HUES64 (cell line): ENCODE data around the gene EPS8L2.
"Not testable (repeated sequence)": the region's sequence is repeated elsewhere in the genome, so short reads cannot be mapped to it uniquely, and the experiment has no call there.

Experiments used
- H3K27ac ChIP-seq: 2 replicates; pipeline ENCODE4 v1.7.0; 2013; ENCODE audit warnings: low read depth, low read length, inconsistent platforms
- H3K27me3 ChIP-seq: 2 replicates; pipeline ENCODE4 v1.6.1; 2013; ENCODE audit warnings: mild to moderate bottlenecking, low read length; ENCODE audit not compliant: insufficient read depth
- H3K36me3 ChIP-seq: 2 replicates; pipeline ENCODE4 v1.6.1; 2013; ENCODE audit warnings: mild to moderate bottlenecking, low read length; ENCODE audit not compliant: insufficient read depth
- H3K4me1 ChIP-seq: 2 replicates; pipeline ENCODE4 v1.6.1; 2013; ENCODE audit warnings: mild to moderate bottlenecking, low read length, moderate library complexity; ENCODE audit not compliant: insufficient read depth
- H3K4me3 ChIP-seq: 2 replicates; pipeline ENCODE4 v1.5.1; 2013; ENCODE audit warnings: mild to moderate bottlenecking, low read length, moderate library complexity
- H3K9ac ChIP-seq: 2 replicates; pipeline ENCODE4 v1.6.1; 2013; ENCODE audit warnings: mild to moderate bottlenecking, low read depth, low read length
- H3K9me3 ChIP-seq: 2 replicates; pipeline ENCODE4 v1.6.1; 2013; ENCODE audit warnings: low read depth, low read length; ENCODE audit not compliant: insufficient read depth
- WGBS: fragments of 150-250, 120-280 bp; methylation state at CpG from one replicate; pipeline ENCODE4 v1.1.7; 2013; ENCODE audit warnings: missing lambda C conversion rate; 5-methylcytosine and 5-hydroxymethylcytosine counted together

Gene EPS8L2

DNA sequence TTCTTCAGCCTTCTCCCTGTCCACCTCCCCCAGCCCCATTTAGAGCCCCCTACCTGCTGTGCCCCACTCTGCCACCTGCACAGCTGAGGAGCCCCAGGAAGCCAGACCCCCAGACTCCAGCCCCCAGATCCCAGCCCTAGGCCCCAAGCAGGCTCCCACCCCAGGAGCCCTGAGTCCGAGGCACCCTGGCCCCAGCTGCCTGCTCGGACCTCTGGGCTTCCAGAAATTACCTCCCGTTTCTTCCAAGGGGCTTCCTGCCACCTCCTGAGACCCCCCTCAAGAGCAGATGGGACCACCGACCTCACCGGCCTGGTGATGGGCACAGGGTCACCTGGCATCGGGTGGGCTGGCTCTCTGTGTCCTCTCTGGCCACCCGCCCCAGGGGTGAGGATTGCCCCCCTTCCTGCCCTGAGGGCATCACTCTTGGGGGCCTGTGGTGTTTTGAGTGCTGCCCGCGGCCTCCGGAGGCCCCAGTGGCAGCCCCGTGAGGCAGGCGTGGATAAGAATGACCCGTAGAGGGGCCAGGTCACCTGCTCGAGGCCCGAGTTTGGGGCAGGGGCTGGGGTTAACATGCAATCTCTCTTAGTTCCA is 23.0 kb downstream of the EPS8L2 start:
- H3K4me3 ChIP-seq: no peak overlapping the region
- no peak overlapping the region for H3K27ac ChIP-seq
- no peak overlapping the region for H3K9ac ChIP-seq
- no peaks in the 10 kb centered on the region for H3K36me3 ChIP-seq
- H3K27me3 ChIP-seq: peaks cover 21% of the 10 kb centered on the region
- WGBS: 94% methylated on average over 15 of the region's 15 CpGs
- no peaks in the 10 kb centered on the region for H3K4me1 ChIP-seq
- no peaks in the 10 kb centered on the region for H3K9me3 ChIP-seq

DNA sequence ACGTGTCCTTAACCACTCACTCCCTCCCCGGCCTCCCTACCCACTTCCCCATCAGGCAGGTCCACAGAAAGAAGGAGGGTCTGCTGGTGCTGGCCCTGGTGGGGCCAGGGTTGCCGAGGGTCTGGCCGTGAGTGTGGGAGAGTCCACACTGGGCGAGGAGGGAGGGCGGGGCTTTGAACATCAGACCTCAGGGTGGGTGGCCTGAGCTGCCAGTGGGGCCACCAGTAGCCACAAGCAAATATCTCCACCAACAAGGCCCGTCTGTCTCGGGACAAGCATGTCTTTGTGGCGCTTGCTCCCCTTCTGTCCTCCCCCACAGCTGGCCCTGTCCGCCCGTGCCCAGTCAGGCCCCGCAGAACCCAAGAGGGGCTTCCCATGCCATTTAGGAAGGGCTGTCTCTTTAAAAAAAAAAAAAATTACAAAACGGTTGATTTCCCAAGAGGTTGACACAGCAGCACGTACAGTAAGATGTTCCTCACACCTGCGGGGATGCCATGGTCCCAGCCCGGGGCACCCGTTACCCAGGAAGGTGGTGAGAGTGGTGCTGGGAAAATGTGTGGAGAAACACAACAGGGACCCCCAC is 23.6 kb downstream of the EPS8L2 start:
- H3K9me3 ChIP-seq: no peaks in the 10 kb centered on the region
- H3K27me3 ChIP-seq: peaks cover 21% of the 10 kb centered on the region
- H3K36me3 ChIP-seq: no peaks in the 10 kb centered on the region
- 91% methylated on average over 17 of the region's 17 CpGs for WGBS
- no peak overlapping the region for H3K27ac ChIP-seq
- no peak overlapping the region for H3K4me3 ChIP-seq
- H3K4me1 ChIP-seq: no peaks in the 10 kb centered on the region
- no peak overlapping the region for H3K9ac ChIP-seq

DNA sequence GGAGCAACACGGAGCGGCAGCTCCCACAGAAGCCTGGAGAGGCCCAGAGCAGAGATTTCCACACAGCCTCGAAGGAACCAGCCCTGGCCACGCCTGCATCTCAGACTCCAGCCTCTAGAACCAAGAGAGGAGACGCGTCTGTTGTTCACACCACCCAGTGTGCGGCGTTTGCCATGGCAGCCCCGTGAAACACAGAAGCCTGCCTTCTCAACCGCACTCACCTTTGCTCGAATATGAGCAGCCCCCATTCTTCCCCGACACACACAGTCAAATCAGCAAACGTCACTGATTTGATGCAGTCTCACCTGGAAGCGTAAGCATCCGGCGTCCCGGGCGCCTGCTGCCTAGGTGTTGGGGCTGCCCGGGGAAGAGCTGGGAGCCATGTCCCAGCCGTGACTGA is 27.0 kb downstream of the EPS8L2 start:
- H3K27ac ChIP-seq: no peak overlapping the region
- H3K36me3 ChIP-seq: no peaks in the 10 kb centered on the region
- H3K9ac ChIP-seq: no peak overlapping the region
- no peaks in the 10 kb centered on the region for H3K4me1 ChIP-seq
- no peak overlapping the region for H3K4me3 ChIP-seq
- H3K27me3 ChIP-seq: no peaks in the 10 kb centered on the region
- 90% methylated on average over 20 of the region's 20 CpGs for WGBS
- no peaks in the 10 kb centered on the region for H3K9me3 ChIP-seq

DNA sequence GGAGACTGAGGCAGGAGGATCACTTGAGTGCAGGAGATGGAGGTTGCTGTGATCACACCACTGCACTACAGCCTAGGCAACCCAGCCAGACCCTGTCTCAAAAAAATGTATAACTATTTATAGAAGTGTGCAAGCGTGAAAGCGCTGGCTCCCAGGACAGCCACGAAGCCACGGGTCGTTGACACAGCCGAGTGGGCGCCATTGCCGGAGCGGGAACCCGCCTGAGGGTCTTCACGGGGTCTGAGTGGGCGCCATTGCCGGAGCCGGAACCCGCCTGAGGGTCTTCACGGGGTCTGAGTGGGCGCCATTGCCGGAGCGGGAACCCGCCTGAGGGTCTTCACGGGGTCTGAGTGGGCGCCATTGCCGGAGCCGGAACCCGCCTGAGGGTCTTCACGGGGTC is 28.5 kb downstream of the EPS8L2 start:
- 97% methylated on average over 14 of the region's 26 CpGs for WGBS
- not testable (repeated sequence) for H3K9ac ChIP-seq, H3K4me1 ChIP-seq, H3K4me3 ChIP-seq, H3K9me3 ChIP-seq, H3K36me3 ChIP-seq, H3K27me3 ChIP-seq, H3K27ac ChIP-seq

DNA sequence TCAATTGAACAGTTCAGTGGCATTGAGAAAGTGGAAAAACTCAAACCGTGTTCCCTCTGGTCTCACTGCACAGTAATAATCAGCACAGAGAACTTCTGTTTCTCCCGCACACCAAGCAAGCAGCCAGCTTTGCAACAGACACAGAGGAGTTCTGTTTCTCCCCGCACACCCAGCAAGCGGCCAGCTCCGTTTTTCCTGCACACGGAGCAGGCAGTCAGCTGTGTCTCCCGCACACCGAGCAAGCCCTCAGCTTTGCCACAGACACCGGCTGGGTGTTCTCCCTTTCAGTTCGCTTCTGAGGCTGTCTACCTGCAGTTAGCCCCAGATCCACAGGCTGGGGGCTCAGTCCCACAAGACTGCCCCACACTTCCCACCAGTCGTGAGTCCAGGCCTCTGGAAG is 31.3 kb downstream of the EPS8L2 start:
- H3K27me3 ChIP-seq: no peaks in the 10 kb centered on the region
- H3K9ac ChIP-seq: no peak overlapping the region
- H3K4me3 ChIP-seq: no peak overlapping the region
- H3K4me1 ChIP-seq: no peaks in the 10 kb centered on the region
- H3K36me3 ChIP-seq: no peaks in the 10 kb centered on the region
- H3K9me3 ChIP-seq: no peaks in the 10 kb centered on the region
- no peak overlapping the region for H3K27ac ChIP-seq
- 89% methylated on average over 11 of the region's 11 CpGs for WGBS

DNA sequence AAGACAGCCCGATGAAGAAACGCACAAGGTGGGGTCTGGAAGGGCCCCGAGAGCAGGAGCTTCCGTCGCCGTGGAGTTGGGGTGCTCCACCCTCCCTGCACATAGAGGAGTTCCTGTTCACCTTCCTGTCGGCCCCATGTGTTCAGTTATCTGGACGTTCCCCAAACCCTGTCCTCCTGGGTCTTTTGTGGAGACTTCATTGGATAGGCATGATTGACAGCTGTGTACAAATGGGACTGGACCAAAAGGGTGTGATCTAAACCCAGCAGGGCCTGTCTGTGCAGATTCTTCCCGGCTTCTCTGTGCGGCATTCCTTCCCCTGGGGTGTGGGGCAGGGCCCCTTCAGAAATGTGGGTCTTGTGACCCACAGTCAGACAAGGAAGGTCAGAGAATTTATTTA is 31.9 kb downstream of the EPS8L2 start:
- H3K36me3 ChIP-seq, H3K4me3 ChIP-seq, H3K4me1 ChIP-seq, H3K27me3 ChIP-seq, H3K9me3 ChIP-seq, H3K9ac ChIP-seq, H3K27ac ChIP-seq: not testable (repeated sequence)
- WGBS: 86% methylated on average over 10 of the region's 10 CpGs

DNA sequence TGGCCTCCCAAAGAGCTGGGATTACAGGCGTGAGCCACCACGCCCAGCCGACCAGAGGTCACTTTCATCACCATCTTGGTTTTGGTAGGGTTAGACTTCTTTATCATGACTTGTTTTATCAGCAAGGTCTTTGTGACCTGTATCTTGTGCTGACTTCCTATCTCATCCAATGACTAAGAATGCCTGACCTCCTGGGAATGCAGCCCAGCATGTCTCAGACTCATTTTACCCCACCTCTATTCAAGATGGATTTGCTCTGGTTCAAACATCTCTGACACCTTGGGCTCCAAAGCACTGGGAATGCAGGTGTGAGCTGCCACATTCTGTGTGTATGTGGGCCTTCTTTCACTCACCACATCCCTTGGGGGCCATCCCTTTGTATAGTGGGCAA is 36.1 kb downstream of the EPS8L2 start:
- no peak overlapping the region for H3K9ac ChIP-seq
- H3K36me3 ChIP-seq: no peaks in the 10 kb centered on the region
- peaks cover 10% of the 10 kb centered on the region; the same call in 1 of the 2 replicates for H3K4me1 ChIP-seq
- no peaks in the 10 kb centered on the region for H3K27me3 ChIP-seq
- WGBS: 96% methylated on average over 3 of the region's 3 CpGs
- no peak overlapping the region for H3K4me3 ChIP-seq
- H3K27ac ChIP-seq: no peak overlapping the region
- no peaks in the 10 kb centered on the region for H3K9me3 ChIP-seq

DNA sequence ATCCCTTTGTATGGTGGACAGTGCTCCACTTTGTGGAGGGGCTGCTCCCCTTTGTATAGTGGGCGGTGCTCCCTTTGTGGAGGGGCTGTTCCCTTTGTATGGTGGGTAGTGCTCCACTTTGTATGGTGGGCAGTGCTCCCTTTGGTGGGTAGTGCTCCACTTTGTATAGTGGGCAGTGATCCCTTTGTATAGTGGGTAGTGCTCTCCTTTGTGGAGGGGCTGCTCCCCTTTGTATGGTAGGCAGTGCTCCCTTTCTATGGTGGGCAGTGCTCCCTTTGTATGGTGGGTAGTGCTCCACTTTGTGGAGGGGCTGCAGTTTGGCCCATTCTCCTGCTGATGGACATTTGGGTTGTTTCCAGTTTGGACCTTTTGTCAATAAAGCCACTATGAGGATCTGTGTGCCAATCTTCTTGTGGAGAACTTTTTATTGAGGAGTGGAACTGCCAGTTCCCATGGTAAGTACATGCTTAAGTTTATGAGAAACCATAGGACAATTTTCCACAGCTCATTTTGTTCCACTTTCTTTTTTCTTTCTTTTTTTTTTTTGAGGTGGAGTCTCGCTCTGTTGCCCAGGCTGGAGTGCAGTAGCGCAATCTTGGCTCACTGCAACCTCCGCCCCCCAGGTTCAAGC is 36.7 kb downstream of the EPS8L2 start:
- no peaks in the 10 kb centered on the region for H3K27me3 ChIP-seq
- H3K9me3 ChIP-seq: no peaks in the 10 kb centered on the region
- no peaks in the 10 kb centered on the region for H3K36me3 ChIP-seq
- peaks cover 10% of the 10 kb centered on the region; the same call in 1 of the 2 replicates for H3K4me1 ChIP-seq
- WGBS: 85% methylated on average over 4 of the region's 4 CpGs
- no peak overlapping the region for H3K4me3 ChIP-seq
- no peak overlapping the region; the same call in 1 of the 2 replicates for H3K9ac ChIP-seq
- peak overlapping the region; percentile 41; the same call in 1 of the 2 replicates for H3K27ac ChIP-seq

DNA sequence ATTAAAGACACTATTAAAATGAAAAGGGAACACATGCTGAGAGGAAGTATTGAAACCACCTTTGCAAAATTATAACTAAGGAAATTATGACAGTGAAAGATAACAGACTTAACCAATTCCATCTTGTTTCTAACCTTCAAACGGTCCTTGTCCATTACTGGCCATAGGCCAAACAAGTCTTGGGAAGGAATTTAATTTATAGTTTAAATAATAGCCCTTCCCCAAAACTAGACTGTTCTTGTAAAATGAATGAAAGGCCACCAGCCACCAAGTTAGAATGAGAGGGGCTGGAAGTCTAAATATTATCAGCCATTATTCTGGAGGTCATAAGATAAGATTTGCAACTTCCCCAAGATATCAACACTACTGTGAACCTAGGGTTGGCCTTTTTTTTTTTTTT is 39.4 kb downstream of the EPS8L2 start:
- Histone ChIP-seq H3K27ac (no peak overlapping the region), H3K4me3 (no peak overlapping the region)
- WGBS: no CpG with 5 or more reads among the region's 1 CpG

DNA sequence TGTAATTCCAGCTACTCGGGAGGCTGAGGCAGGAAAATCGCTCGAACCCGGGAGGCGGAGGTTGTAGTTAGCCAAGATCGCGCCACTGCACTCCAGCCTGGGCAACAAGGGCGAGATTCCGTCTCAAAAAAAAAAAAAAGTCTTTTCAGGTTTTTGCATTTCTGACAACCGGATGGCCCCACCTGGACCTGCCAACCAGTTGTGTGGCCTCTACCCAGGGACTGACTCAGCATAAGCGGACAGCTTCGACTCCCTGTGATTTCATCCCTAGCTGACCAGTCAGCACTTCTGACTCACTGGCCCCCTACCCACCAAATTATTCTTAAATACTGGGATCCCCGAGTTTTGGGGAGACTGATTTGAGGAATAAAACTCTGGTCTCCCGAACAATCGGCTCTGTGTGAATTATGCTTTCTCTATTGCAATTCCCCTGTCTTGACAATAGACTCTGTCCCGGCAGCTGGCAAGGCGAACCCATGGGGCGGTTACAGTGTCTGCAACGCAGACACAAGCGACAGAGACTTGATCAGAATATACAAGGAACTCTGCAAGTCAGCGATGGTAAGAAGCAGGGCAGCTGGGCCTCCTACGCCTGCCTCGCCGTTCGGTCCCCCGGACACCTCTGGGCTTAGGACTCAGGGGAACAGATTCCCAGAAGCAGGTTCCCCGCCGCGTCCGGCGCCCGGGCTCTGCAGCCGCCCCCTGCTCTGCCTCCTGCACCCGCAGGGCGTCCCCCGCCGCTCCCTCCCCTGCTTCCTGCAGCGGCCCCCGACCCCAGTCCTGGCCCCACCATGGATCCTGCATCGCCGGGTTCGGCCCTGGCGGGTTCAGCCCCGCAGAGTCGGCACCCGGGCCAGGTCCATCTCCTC is 40.5 kb downstream of the EPS8L2 start:
- H3K27ac ChIP-seq: peak overlapping the region; percentile 93
- WGBS: 23% methylated on average over 46 of the region's 46 CpGs
- H3K9me3 ChIP-seq: no peaks in the 10 kb centered on the region
- H3K4me3 ChIP-seq: peak overlapping the region; percentile 80
- peaks cover 17% of the 10 kb centered on the region; the same call in 1 of the 2 replicates for H3K4me1 ChIP-seq
- H3K9ac ChIP-seq: peak overlapping the region; percentile 80
- no peaks in the 10 kb centered on the region for H3K36me3 ChIP-seq
- no peaks in the 10 kb centered on the region for H3K27me3 ChIP-seq

More for the DNA sequence above, 39.4 kb downstream of the EPS8L2 start:
- H3K36me3 ChIP-seq: no peaks in the 10 kb centered on the region
- no peaks in the 10 kb centered on the region for H3K27me3 ChIP-seq
- peaks cover 17% of the 10 kb centered on the region; the same call in 1 of the 2 replicates for H3K4me1 ChIP-seq
- no peak overlapping the region for H3K9ac ChIP-seq
- H3K9me3 ChIP-seq: no peaks in the 10 kb centered on the region
